Measurements from ENCODE around the gene KLHL24.
A peak's percentile ranks its signal among the peaks of the same experiment; 100 is the strongest.
"Not testable (repeated sequence)": the region's sequence is repeated elsewhere in the genome, so short reads cannot be mapped to it uniquely, and the experiment has no call there.

The KLHL24 gene, protein sequence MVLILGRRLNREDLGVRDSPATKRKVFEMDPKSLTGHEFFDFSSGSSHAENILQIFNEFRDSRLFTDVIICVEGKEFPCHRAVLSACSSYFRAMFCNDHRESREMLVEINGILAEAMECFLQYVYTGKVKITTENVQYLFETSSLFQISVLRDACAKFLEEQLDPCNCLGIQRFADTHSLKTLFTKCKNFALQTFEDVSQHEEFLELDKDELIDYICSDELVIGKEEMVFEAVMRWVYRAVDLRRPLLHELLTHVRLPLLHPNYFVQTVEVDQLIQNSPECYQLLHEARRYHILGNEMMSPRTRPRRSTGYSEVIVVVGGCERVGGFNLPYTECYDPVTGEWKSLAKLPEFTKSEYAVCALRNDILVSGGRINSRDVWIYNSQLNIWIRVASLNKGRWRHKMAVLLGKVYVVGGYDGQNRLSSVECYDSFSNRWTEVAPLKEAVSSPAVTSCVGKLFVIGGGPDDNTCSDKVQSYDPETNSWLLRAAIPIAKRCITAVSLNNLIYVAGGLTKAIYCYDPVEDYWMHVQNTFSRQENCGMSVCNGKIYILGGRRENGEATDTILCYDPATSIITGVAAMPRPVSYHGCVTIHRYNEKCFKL

GRCh38 chr3:183635431-183636220 lies at the start of gene KLHL24:
TSS of gene KLHL24 (plus strand) at chr3:183635623. CDS start at chr3:183650357, 14,734 bp downstream.
- peak; percentile 82 to 89 for DNase-seq

DNA sequence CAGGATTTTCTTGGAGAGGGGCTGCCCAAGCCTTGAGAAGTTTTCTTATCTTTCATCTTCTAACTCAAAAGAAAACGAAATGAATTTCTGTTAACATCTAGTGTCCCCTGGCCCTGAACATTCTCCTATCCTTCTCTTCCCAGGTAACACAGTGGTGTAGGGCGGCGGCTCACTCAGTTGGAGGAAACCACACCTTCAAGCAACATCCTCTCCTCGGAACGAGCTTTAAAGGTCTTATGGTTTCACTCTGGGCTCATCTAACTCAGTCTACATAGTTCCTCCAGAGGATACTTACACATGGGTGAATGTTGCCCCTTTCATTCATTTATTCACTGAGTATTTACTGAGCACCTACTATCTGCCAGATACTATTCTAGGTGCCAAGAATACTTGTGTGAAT lies 48.9 kb upstream of the KLHL24 start:
- no peak for DNase-seq

DNA sequence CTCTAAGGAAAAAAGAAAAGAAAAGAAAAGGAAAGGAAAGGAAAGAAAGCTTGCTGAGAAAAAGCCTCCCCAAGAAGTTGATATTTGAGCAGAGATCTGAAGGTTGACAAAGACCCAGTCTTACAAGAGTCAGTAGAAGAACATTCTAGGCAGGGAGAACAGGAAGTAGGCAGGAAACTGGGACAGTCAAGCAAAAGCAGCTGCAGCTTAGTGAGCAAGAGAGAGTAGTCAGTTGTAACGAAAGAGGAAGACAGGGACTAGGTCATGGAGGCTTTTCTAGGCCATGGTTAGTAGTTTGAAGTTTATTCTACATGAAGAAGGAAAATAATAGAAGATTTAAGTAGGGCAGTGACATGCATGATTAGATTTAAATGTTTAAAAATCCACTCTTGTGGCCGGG lies 48.1 kb upstream of the KLHL24 start:
- no peak for DNase-seq

DNA sequence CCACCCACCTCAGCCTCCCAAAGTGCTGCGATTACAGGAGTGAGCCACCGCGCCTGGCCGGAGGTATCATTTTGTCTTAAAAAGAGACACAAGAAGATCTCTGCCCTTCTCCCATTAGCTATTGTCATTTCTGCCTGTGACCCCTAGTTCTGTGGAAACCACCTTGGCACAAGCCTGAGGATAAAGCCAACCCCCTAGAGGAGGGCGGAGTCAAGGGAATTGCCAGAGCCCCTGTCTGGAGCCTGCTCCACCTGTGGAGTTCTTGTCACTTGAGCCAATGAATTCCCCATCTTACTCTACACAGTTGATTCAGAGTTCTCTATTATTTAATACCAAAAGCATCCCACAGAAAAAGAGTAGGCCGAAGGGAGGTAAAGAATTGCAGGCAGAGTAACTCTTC lies 45.0 kb upstream of the KLHL24 start:
- no peak for DNase-seq

- no peak for DNase-seq
Measured at GRCh38 chr3:183591881-183592521, 43.4 kb upstream of the KLHL24 start.

- DNase-seq: no peak
Measured at GRCh38 chr3:183592821-183593220, 42.6 kb upstream of the KLHL24 start.

GRCh38 chr3:183594636-183595035 lies 40.8 kb upstream of the KLHL24 start:
- no peak for DNase-seq

GRCh38 chr3:183597959-183598358 lies 37.5 kb upstream of the KLHL24 start:
- DNase-seq: no peak

GRCh38 chr3:183611326-183611725 lies 24.1 kb upstream of the KLHL24 start:
- not testable (repeated sequence) for DNase-seq

- DNase-seq: no peak
Measured at GRCh38 chr3:183613366-183614285, 21.8 kb upstream of the KLHL24 start.

DNA sequence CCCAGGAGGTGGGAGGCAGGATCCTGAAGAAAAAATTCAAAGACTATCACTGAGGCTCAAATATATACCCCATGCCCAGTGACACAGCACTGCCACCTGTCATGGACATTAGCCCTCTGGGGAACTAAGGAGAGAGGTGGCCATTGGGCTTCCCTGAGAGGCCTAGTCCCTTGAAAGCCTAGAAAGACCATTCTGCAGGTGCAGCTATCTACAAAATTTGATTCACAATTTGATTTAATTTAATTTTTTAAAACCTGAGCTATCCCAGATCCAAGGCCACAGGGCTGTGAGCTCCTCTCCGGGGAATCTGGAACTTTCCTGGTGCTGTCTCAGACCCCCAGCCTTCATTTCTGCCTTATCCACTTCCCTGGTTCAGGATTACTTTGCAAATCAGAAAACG lies 16.9 kb upstream of the KLHL24 start:
- no peak for DNase-seq

GRCh38 chr3:183619010-183619409 lies 16.4 kb upstream of the KLHL24 start:
- no peak for DNase-seq

- DNase-seq: no peak
Measured at GRCh38 chr3:183619624-183620251, 15.7 kb upstream of the KLHL24 start.

GRCh38 chr3:183620252-183620628 lies 15.2 kb upstream of the KLHL24 start:
- no peak for DNase-seq

DNA sequence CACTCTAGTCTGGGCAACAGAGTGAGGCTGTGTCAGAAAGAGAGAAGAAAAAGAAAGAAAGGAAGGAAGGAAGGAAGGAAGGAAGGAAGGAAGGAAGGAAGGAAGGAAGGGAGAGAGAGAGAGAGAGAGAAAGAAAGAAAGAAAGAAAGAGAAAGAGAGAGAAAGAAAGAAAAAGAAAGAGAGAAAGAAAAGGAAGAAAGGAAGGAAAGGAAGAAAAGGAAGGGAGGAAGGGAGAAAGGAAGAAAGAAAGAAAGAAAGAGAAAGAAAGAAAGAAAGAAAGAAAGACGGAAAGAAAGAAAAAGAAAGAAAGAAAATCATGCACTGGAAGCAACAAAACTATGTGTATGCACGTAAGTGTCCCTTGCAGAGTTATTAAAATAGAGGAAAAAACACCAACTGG lies 12.9 kb upstream of the KLHL24 start:
- DNase-seq: not testable (repeated sequence)

- DNase-seq: no peak
Measured at GRCh38 chr3:183626877-183627594, 8.4 kb upstream of the KLHL24 start.

DNA sequence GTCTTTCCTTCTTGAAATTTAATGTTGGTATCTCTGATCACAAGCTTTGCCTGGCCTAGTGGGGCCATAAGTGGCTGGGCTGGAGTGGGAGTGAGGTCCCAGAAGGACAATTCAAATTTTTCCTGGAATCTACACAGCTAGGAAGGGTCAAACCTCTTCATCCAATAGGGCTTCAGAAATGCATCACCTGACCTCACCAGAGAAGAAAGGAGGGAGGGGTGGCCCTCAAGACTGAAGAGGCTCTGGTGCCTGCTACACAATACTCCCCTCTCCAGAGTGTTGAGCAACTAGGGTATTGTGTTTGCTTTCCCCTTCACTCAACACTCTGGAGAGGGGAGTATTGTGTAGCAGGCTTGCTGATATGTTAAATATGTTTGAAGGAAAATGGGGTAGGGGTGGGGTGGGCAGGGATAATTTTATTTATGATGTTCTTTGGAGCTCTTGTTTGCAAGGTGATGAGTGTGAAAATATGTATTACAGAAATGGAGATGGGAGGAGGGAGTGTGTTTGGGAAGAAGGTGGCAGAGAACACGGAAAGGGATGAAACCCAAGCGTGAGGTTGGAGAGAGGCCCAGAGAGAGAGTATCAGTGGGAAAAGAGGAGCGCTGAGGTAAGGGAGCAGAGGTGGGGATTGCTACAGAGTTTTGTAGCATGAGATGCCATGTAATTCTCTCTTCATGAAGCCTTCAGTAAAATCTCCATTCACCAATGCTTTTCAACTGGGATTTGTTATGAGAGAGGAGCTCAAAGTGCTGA lies 5.7 kb upstream of the KLHL24 start:
- no peak for DNase-seq

DNA sequence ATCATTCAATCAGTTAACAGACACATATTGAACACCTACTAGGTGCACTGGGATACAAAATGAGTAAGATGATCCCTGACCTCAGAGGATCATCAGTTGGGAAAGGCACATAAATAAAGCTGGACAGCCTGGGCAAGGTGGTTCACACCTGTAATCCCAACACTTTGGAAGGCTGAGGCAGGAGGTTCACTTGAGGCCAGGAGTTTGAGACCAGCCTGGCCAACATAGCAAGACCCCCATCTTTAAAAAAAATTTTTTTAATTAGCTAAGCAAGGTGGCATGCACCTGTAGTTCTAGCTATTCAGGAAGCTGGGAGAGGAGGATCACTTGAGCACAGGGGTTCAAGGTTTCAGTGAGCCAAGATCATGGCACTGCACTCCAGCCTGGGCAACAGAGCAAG lies 3.7 kb upstream of the KLHL24 start:
- no peak for DNase-seq

DNA sequence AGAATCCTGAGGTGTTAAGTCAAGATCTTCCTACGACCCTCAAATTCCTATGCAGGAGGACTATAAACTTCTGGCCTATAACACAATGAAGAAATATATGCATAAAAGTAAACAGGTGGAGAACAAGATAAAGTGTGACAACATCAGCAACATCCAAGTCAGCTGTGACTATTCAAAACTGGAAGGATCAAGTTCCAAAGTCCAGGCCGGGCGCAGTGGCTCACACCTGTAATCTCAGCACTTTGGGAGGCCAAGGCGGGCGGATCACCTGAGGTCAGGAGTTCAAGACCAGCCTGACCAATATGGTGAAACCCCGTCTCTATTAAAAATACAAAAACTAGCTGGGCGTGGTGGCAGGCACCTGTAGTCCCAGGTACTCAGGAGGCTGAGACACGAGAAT lies 2.7 kb upstream of the KLHL24 start:
- DNase-seq: not testable (repeated sequence)

- DNase-seq: no peak
Measured at GRCh38 chr3:183634707-183635106, 716 bp upstream of the KLHL24 start.
